NOMO-1 (cell line): Measurements from ENCODE around the gene CEP131.

Experiments used
- DNase-seq, 2 experiments: peaks; one replicate each; lab custom pipeline; 2025; ENCODE audit not compliant: unreplicated experiment in 2 of 2; lab: John Stamatoyannopoulos, UW

CEP131 gene

DNA sequence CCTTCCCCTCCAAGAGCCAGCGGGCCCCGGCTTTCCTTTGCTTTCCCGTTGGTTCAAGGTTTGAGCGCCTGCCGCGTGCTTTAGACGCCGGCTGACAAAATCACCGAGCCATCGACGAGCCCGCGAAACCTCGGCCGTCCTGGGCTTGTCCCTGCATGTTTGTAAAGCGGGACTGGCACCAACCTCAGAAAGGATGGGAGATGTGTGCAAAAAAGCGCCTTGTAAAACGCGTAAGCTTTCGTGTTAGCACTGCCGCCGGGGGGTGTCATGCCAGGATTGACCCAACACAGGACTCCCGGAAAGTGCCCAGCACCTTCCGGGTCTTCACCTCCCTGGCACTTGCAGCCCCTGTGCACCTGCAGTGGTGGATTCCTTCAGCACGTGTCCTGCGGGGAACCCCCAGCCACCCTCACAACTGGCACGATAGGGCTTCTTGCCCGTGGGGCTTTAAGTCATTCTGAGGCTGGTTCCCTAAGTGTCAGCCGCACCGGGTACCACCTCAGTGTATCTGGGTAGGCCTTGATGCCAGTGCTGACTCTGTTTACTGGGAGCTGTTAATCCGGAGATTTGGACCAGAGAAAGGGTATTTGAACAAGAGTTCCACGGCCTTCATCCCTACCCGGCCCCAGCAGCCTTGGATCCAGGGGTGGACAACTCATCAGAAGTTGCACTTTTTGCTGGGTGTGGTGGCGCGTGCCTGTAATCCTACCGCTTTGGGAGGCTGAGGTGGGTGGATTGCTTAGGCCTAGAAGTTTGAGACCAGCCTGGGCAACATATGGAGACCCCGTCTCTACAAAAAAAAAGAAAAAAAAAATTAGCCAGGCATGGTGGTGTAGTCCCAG is 17.2 kb upstream of the CEP131 start:
- peak in 1 of 2 experiments; percentile 36 for DNase-seq

DNA sequence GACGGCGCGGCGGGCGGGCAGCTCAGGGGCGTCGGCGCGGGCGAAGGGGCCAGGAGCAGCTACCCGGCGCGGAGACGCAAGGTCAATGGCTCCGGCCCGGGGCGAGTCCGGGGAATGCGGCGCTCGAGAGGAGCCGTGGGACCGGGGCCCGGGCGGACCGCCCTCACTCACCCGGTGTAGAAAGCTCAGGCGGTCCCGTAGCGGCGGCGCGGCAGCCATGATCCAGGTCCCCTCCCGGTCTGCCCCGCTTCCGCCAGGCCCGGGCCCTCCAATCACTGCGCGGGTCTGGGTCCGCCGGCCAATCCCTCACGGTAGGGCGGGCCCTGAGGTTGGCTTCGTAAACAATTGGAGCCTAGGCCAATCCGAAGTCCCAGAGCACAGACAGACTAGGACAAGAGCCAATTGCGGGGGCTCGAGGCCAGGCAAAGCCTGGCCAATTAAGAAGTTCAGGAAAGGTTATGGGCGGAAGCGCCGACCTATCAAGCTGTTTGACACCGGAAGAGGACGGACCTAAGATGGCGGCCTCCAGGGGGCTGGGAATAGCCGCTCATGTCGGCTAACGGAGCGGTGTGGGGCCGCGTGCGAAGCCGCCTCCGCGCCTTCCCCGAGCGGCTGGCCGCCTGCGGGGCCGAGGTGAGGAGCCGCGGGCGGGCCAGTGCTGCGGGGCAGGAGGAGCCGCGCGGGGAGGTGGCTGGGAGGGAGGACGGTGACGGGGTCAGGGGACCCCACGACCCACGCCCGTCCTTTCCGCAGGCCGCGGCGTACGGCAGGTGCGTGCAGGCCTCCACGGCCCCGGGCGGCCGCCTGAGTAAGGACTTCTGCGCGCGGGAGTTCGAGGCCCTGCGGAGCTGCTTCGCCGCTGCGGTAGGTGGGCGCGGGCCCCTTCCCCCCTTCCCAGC is 16.3 kb upstream of the CEP131 start, which contains the start of the genes NDUFAF8 and TEPSIN:
Gene NDUFAF8, plus strand, starts transcription at position 504 of the 899 bp plus-strand sequence. Its CDS starts 46 bp downstream, at position 550.
Gene TEPSIN, minus strand, starts transcription at position 241 of the 899 bp plus-strand sequence. Its CDS starts 22 bp downstream, at position 219.
- peak; percentile 100 for DNase-seq

DNA sequence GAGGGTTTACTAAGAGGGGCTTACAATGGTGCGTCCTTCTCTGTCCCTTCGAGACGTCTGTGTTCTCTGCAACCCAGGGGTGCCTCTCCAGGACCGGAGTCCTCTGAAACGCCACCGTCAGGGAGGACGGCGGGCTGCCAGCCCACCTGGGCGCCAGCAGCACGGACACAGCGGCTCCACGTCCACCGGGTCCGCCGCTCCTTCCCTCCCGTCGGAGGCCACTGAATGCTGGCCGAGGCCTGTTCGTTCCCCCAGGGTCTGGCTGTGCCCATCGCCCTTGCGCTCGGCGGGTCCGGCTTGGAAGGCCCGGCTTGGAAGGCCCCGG is 15.7 kb upstream of the CEP131 start:
- no peak for DNase-seq

DNA sequence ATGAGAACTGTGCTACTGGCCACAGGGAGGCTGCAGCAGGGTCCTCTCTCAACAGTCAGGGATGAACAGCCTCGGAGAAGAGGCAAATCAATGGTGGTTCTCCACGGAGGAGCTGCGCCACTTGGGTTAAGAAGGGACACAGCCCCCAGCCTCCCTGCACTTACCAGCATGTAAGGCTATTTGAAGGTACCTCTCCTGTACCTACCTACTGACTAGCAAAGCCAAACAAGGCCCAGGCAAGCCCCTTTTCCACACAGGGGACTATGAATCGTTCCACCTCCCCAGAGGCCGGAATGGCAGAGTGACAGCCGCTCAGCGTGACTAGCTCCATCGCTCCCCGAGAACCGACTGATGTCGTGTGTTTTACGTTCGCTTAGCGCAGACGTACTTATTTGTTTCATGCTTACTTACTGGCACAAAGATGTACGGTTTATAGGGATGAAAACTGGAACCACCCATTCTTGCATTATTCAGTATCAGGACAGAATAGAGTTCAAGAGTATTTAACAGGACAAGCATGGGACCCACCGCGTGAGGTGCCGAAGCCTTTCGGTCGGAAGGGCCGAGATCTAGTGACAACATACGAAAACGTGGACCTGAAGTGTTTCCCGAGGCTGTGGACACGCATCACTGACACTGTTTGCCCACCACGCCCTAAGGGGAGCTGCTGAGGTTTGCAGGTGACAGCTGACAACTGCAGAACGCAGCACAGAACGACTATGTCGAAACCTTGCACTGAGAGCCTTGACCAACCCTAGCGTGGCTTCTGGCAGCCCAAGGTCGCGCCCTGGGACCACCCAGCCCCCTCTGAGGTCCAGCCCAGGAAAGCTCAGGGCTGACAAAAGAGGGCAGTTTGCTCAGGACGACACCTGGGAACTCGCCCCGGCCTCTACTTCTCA is 15.1 kb upstream of the CEP131 start:
- DNase-seq: no peak

DNA sequence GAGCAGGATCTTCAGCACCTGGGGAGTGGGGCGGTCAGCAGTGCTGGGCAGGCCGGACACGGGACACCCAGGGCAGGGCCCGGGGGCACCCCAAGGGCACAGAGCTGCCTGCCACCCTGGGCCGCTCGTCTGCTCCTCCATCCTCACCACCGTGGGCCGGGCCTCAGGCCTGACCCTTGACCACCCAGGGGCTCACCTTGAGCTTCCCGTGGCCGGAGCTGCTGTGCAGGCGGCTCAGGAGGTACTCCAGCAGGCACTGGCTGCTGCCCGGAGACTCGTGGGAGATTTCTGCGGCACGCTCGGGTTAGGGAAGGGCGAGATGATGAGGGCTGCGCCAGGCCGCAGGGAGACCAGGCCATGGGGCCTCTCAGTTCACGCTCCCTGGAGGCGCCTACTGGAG is 14.0 kb upstream of the CEP131 start:
- DNase-seq: no peak

DNA sequence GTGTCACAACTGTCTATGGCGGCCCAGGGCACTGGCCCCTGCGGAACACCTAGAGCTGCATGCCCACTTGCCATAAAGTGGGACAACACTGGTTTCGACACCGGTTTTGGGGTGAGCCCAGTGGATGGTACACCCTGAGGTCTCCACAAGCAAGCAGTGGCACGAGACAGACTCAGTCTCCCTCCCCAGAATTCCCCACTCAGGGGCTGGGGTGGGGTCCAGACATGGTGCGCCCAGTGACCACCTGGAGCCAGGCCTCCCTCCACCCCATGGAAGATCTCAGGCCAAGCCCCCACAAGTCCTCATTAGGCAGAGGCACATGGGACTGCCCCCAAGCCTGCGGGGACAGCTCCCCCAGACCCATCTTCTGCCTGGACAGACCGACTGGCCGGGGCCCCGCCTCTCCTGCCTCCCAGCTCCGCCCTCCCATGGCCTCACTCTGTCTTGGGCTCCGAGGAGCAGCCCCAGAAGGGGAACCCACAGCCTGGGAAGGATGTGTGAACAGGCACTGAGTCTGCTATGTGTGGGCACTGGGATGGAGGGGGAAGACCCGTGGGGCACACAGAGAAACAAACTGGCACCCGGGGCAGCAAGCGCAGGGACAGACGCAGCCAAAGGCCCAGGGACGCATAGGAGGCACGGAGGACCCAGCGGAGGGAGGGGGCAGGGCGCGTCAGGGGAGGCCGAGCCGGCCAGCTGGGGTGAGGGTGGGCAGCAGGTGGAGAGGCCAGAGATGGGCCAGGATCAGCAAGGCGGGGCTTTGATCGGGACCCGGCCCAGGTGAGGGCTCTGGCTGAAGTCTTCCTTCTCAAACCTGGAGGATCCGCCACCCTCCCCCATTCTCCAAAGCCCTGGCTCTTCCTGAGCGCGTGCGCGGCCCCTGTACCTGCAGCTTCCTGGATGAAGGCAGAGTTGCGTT is 13.3 kb upstream of the CEP131 start:
- no peak for DNase-seq

DNA sequence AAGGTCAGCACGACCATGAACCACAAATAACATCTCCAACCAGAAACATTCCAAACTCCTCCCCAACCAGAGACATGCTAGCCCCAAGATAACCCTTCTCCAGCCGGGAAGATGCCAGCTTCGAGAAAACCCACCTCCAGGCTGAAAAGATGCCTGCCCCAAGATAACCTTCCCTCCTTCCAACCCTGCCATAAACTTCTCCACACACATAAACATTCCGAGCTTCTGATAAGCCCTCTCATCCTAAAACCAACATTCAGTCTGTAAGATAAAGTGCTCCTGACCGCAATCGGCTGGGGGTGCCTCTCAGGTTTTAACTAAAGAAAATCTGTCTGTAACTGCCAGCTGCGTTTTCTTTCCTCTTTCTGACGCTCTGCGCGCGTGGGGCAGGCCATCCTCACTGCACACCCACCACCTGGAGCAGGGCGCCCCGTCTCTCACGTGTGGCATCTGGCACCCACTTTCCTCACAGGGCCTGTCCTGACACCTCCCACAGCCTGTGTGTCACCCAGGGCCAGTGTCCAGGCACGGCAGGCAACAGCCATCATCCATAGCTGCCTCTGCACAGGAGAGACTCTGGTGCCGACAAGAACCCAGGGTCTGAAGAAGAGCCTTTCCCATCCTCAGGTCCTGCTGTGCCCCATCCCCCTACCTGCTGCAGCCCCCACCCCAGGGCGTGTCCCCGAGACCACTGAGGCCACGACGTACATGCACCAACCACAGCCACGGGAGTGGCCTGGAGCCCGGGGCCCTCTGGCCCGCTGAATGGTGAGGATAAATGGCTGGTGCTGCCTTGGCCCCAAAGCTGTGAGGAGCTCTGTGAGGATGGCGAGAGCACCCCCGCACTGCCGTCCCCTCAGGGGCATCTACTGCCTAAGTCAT is 12.4 kb upstream of the CEP131 start:
- DNase-seq: no peak

DNA sequence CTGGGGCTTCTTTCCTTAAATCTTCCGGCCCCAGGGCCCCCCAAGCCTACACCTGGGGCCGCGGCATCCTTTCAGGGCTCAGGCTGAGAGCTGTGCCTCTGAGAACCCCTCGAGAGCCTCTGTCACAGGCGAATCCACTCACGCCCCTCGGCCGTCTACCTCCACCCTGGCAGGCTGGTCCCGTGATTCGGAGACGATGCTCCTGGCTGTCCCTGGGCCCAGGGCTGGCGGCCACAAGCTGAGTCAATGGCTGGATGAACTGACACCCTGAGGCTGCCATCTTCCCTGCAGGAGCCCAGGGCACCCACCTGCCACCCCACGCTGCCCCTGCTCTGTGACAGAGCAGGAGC is 11.7 kb upstream of the CEP131 start:
- DNase-seq: no peak

DNA sequence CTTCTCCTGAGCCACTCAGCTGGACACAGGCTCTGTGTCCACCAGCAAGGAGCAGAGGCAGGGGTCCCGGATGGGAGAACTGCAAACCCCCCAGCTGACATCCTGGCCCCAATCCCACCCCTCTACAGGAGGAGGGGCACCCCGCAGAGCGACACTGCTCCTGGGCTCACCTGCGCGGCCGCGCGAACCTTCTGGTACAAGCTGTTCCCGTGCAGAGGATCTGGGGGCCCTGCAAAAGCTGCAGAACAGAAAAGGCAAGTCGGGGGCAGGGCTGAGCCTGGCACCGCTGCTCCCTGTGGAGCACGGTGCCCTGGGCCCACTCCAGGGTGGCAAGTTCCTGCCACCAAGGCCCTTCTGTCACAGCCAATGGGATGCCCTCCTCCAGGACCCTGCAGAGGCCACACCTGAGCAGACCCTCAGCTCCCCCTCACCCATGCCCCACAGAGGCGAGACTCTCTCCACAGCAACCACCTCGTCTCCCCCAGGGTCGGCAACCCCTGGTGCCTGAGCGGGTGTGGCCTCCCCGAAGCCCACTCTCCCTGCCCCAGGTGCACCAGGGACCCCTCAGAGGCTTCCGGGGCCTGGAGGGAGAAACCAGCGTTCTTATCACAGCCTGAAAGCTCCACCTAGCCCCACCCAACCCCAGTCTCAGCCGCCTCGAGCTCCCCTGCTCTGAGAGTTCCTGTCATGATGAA is 11.2 kb upstream of the CEP131 start:
- DNase-seq: no peak

DNA sequence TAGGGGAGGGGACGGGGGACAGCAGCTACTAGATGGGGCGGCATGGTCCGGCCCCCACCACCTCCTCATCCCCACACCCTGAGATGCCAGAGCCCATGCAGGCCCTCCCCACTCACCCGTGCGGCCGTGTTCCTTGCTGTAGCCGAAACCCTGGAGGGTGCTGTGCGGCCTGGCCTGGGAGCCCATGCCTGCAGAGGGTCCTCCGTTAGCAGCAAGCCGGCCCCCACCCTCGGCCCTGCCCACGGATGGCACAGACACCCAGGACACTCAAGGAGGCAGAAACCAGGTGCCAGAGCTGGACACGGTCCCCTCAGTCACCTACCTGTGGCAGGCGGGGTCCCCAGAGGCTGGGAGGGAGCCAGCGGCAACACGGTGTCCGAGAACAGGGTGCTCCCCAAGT is 10.6 kb upstream of the CEP131 start:
- DNase-seq: no peak

DNA sequence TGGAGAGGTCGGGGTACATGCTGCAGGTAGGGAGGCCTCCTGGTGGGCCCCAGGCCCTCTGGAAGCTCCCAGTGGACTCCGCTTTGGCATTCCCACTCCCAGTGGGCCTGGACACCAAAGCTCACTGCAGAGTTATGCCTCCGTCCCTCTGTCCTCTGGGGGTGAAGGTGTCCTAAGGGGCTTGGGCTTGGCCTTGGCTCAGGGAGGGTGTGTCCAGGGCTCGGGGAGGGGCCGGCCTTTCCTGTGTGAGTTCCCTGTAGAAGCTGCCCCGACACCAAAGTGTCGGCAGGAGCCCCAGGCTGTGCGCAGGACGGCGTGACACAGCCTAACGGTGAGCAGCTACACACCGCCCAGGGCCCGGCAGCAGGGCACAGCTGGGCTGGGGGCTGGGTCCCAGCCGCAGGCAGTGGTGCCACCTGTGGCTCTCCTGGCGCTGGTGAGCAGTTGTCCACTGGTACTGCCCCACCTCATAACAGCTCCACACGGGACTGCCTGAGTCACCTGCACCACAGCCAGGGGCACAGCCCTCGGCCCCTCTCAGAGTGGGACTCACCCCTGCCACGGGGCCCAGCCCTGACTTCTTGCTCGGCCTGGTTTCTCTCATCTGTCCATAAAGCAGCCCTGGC is 10.0 kb upstream of the CEP131 start:
- DNase-seq: no peak

DNA sequence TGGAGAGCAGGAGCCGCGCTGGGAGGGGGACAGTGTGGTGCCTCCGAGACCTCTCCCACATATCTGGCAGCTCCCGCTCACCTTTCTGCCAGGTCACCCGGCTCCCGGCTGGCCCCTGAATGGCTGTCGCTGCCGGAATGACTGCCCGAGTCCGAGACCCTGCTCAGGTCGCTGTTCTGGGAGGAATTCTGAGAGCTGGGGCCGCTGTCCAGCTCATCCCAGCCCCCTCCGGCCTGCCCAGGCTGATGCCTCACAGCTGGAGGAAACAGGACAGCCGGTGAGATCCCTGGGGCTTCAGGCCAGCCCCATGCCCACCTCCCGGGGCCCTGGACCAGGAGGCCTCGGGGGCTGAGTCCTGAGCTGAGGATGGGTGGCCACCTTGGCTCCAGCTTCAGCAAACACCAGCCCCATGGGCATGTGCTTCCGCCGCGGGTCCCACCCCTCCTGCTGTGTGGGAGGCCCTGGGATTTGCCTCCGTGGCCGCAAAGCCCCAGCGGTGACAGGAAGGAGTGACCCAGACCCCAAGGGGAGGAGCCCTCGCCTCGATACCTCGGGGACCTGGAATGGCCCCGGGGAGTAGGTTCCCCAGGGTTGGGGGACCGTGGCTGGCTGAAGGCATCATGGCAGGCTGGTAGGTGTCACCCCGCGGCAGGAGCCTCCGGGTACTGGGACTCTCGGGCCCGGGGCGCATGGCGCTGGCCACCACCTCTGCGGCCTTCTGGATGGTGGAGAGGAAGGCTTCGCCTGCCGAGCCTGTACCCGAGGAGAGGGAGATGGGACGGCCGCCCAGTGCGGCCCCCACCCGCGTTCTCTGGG is 9.2 kb upstream of the CEP131 start:
- no peak for DNase-seq

DNA sequence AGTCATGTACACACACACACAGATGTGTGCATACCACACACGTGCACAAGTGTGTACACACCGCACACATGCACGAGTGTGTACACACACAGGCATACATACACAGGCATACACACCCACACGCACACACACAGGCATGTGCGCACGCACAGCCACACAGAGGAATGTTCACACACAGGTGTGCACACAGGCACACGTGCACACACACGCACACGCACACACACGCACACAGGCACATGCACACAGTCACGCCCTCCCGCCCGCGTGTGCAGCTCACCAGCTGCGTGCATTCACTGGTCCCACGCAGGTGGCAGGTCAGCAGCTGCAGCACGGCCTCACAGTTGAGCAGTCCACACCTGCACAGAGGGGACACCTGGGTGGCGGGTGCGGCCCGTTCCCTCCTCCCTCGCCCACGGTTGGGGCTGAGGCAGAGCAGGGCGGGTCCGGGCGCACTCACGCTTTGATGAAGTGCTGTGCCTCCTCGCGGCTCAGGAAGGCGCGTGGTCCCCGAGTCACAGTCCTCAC is 8.4 kb upstream of the CEP131 start:
- DNase-seq: no peak

DNA sequence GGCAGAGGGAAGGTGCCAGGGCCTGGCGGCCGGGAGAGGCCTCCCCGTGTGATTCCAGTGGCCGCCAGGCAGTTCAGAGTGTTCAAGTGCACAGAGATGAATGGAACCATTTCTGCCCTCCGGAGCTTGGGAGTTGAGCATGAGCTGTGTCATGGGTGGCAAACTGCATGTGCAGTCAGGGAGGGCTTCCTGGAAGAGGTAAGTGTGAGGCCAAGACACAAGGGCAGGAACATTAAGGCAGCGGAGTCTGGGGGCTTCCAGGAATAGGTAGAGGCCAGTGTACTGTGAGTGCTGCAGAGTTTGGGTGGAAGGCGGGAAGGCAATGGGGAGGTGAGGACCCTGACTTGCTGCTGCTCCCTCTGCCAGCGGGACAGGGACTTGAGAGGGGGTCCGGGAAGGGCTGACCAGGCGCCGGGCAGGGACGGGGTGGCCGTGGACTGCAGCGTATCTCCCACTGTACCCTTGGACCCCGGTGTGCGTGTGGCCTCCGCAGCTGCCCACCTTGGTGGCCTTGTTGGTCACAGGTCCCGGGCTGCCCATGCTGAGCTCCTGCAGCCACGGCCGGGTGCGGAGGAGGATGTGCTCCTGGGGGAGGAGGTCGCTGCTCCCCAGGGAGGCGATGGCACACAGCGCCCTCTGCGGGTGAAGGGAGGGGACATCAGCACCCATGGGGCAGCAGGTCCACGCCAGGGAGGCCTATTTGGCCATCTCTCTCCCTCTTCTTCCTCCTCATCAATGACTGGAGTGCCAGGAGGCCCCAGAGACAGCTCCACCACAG is 7.5 kb upstream of the CEP131 start:
- no peak for DNase-seq

DNA sequence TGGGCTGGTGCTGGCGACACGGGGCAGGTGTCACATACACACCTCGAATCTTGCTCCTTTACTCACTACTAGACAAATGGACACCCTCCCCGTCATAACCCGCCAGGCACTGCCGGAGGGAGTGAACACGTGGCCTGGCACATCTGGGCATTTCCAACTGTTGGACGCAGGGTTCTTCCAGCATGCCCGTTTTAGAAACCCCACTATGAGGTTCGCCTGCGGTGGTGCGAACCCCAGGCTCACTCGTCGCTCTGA is 6.8 kb upstream of the CEP131 start:
- DNase-seq: no peak
